Testis (tissue), 2 donors: ENCODE results near the gene KIF18B.

Experiments used
- CTCF ChIP-seq, 3 experiments: fragments of 450-650 bp in 2 of 3; fragments of 200-600 bp in 1 of 3; sonication (generic) in 1 of 3; IDR thresholded peaks; one replicate each; pipeline ENCODE4 v1.5.1; 2016 to 2019; ENCODE audit warnings: antibody characterized with exemption in 3 of 3, mild to moderate bottlenecking in 2 of 3, moderate library complexity in 1 of 3
- POLR2A ChIP-seq: fragments of 450-650 bp; IDR thresholded peaks from one replicate; pipeline ENCODE4 v1.6.1; 2017; ENCODE audit warnings: antibody characterized with exemption, mild to moderate bottlenecking, moderate library complexity

- no peak for TF ChIP-seq CTCF (IDR thresholded peaks at IDR 0.05)
- no peak for TF ChIP-seq POLR2A
Observed at GRCh38 chr17:44928950-44929720, 18.4 kb downstream of the KIF18B start.
